Measurements from ENCODE around the gene FABP1.

- TF ChIP-seq, protein P1, sequence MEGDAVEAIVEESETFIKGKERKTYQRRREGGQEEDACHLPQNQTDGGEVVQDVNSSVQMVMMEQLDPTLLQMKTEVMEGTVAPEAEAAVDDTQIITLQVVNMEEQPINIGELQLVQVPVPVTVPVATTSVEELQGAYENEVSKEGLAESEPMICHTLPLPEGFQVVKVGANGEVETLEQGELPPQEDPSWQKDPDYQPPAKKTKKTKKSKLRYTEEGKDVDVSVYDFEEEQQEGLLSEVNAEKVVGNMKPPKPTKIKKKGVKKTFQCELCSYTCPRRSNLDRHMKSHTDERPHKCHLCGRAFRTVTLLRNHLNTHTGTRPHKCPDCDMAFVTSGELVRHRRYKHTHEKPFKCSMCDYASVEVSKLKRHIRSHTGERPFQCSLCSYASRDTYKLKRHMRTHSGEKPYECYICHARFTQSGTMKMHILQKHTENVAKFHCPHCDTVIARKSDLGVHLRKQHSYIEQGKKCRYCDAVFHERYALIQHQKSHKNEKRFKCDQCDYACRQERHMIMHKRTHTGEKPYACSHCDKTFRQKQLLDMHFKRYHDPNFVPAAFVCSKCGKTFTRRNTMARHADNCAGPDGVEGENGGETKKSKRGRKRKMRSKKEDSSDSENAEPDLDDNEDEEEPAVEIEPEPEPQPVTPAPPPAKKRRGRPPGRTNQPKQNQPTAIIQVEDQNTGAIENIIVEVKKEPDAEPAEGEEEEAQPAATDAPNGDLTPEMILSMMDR (conservative IDR thresholded peaks at IDR 0.05; ENCODE audit: low read depth, low read length) = no peak
- no peak for TF ChIP-seq EZH2 (IDR thresholded peaks at IDR 0.05; ENCODE audit: borderline replicate concordance, low read depth, low read length, poor library complexity, severe bottlenecking)
Observed at GRCh38 chr2:88128654-88129312, 921 bp upstream of the FABP1 start.
